GOT3 (cell line): Measurements from ENCODE around the gene AKAP6.

ENCODE experiments used
- DNase-seq: peaks from one replicate; lab custom pipeline; 2025; ENCODE audit warnings: mixed read lengths; lab: John Stamatoyannopoulos, UW

AKAP6 gene

GRCh38 chr14:32329146-32329545, at the start of gene AKAP6:
AKAP6 (plus strand) TSS chr14:32329298; CDS start chr14:32433494, 104,196 bp downstream.
- DNase-seq: no peak

DNA sequence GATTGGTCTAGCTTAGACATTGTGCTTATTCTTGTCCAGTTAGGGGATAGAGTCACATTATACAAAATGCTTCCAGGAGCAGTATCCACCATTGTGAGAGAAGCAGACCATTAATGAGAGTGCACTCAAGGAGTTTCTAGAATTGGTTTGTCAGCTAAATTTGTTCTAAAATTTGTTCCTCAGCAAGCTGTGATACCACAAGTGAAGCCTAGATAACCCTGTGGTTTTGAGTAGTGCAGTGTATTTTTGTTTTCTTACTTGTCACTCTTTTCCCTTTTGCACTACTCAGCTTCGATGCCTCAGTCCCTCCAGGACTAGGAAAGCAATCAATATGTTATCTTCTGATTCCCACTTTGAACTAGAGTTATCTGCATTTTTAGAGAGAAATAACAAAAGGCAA, 42.5 kb upstream of the AKAP6 start:
- no peak for DNase-seq

GRCh38 chr14:32296366-32296765, 32.7 kb upstream of the AKAP6 start:
- no peak for DNase-seq

GRCh38 chr14:32298346-32298745, 30.8 kb upstream of the AKAP6 start:
- DNase-seq: no peak

- DNase-seq: no peak
These were observed 29.0 kb upstream of the AKAP6 start for GRCh38 chr14:32300136-32300535.

DNA sequence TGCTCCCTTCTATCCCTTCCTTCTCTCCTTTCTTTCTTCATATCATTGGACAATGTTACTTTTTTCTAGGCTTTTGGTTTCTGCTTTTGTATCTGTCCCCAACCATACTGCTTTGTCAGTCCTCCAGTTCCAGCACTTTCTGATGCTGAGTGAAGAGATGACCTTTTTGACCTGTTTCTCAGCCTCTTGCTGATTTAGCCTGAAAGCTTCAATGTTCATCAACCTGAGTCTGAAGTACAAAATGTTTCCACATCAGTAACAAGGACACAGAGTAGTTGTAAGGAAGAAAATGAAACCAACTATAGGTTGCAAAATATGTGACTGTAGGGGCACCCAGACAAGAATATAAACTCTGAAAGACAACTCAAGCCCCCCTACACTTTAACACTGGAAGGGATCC, 25.2 kb upstream of the AKAP6 start:
- no peak for DNase-seq

DNA sequence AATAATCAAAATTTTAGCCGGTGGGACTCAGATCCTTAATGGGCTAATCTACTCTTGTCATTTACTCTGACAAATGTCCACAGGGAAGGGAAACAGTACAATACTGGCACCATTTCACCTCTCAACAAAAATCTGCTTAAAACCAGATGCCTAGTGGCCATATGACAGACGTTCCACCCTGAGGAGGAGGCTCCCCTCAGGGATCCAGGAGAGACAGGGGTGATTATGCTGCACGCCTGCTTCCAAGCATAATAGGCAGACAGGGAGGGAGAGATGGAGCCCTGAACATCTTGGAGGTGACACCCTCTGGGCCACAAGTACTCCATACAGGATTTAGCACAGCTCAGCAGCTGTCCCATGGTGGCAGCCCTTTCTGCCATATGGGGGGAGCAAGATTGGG, 24.8 kb upstream of the AKAP6 start:
- no peak for DNase-seq

GRCh38 chr14:32306549-32306948, 22.5 kb upstream of the AKAP6 start:
- DNase-seq: no peak

DNA sequence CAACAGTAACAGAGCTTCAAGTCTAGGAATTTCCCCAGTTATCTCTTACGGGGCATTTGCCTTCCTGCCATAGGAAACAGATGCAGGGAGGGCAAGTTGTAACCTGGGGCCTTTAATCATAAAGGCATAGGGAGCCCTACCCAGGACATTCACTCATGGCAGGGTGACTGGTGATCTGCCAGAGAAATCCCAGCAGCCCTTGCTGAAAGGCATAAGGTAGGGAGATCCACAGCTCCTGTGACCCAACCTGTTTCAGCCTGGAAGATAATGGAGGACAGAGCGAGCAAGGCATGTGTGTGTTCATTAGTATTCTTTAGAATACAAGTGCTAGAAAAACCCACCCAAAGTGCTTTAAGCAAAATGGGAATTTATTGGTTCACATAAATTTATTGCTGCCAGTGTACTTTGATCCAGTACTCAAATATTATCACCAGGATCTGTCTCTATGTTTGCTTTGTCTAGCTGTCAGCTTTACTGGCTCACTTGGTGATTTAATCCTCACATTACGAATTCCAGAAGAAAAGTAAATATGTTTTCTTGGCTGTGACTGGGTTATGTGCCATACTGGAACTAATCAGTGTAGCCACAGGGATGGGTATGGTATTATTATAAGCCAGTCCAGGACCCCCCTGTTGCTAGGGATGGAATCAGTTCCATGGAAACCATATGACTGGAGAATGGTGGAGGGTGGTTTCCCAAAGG, 21.1 kb upstream of the AKAP6 start:
- DNase-seq: no peak

DNA sequence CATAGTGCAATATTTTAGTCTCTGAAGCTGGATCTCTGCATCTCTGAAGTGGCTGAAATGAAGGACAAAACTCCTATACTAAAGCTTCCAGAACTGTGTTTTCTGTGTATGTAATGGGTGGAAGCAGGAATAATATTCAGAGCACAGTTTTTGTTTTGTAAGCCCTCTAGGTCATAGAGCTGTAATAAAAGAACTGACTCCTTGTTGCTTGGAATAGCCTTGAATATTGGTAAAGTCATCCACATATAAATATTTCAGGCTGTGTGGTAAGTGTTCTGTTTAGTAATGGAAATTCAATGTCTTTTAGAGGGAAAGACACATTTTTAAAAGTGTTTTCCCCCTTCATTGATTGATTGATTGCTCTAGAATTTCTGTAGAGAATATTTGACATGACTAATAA, 18.2 kb upstream of the AKAP6 start:
- DNase-seq: no peak

GRCh38 chr14:32311294-32312009, 17.6 kb upstream of the AKAP6 start:
- DNase-seq: no peak

GRCh38 chr14:32312010-32312331, 17.1 kb upstream of the AKAP6 start:
- DNase-seq: no peak

DNA sequence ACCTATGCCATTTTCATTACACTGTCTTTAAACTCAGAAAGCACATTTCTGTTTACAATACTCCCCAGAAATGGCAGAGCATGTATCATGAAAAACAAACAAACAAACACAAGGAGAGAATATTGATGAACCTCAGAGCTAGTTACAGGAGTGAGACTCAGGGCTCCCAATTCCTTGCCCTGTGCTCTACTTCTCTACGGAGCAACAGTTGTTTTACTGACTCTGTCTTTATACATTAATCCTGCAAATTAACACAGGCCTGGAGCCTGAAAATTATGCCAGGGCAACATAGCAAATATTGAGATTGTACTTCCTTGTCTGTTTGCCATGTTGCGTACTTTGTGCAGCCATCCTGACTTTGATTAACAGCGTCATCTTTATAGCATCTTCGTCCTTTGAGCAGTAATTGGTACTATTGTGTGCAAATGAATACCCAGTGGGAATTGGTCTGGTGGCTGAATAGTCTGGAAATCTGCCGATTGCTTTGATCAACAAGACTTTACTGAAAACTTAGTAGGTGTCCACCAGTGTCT, 15.2 kb upstream of the AKAP6 start:
- no peak for DNase-seq

DNA sequence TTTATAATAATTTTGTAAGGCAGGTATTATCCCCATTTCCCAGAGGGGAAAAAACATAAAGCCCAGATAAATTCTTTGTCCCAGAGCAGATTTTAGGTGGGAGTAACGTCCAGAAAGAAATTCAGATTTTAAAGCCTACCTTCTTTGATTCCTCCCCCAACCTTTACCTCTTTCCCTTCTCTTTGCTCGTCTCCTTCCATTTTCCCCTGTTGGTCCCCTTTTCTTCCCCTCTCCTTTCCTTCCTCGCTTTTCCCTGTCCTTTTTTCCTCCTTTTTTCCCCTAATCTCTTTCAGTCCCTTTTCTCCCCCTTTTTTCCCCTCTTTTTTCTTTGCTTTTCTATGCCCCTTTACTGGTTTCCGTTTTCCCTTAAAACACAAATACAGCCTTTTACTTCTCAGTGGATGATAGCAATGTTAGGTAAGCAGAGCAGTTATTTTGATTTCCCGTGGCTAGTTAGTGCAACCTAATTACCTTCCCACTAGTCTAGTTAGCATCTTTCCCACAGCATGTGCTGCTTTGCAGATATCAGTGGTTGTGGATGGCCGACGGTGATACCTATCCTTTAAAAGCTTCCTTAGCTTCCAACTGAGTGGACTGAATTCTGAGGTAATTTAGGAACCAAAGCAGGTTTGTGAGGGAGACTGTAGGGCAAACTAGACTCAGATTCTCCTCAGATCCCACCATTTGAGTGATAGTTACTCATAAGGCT, 10.9 kb upstream of the AKAP6 start:
- no peak for DNase-seq

- DNase-seq: no peak
These were observed 9.6 kb upstream of the AKAP6 start for GRCh38 chr14:32319368-32320049.

DNA sequence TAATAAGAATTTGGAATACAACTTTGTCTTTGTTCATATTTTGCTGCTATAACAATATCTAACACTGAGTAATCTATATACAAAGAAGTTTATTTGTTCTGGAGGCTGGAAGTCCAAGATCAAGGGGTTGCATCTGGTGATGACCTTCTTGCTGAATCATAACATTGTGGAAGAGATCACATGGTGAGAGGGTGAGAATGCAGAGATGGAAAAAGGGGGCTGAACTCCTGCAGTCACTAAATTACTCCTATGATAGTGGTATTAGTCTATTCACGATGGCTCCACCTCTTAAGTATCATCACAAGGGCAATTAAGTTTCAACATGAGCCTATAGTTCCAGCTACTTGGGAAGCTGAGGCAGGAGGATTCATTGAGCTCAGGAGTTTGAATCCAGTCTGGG, 4.5 kb upstream of the AKAP6 start:
- no peak for DNase-seq

DNA sequence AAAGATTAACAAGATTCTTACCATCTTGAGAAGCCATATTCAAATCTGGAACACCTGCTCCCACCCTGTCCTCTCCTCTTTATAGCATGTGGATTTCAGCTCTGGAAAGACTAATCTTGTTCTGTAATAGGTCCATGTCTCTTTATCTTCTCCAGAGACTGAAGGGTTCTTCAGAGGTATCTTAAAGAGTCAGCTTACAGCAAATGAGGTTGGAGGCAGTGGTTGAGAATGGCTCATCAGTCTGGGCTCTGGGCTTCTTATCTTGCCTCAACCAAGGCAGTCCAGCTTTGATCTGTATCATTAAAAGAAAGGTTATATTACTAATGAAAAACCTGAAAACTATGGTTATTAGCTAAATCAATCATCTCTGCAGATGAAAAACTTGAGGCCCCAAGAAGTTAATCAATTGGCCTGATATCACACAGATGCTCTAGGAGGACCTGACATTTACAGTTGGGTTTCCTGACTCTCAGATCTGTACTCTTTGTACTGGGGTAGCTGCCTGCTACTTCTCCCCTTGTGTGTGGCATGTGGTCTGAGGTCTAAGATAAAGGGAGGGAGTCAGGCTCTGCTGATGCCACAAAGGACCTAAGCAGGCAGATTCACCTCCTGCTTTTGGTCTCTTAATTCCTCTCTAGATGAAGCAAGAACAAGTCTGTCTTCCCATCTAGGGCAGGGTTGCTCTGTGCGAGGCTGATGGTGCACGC, 1.7 kb upstream of the AKAP6 start:
- no peak for DNase-seq

DNA sequence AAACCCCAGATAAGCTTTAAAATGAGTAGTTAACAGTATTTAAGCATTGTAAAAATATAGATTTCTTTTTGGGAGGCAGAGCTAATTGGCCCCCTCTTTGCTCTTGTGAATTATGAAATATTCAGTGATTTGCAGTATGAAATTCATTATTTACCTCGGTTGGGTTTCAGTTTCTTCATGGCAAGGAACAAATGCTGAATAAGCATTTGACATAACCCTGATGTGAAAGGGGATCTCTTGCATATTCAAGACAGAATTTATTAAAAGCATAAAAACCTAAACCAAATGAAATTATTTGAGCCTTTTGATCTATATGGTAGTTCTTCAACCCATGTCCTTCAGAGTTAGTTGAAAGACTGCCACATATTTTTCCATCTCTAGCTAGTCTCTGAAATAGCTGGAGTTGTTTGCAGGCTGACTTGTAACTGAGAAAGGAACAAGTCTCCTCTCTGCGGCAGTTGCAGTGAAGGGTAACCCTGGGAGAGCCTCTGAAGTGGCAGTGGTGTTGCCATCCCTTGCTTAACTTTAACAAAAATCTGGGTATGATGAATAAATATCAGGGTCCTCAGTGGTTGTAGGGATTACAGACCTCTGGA, 690 bp downstream of the AKAP6 start:
- DNase-seq: no peak

DNA sequence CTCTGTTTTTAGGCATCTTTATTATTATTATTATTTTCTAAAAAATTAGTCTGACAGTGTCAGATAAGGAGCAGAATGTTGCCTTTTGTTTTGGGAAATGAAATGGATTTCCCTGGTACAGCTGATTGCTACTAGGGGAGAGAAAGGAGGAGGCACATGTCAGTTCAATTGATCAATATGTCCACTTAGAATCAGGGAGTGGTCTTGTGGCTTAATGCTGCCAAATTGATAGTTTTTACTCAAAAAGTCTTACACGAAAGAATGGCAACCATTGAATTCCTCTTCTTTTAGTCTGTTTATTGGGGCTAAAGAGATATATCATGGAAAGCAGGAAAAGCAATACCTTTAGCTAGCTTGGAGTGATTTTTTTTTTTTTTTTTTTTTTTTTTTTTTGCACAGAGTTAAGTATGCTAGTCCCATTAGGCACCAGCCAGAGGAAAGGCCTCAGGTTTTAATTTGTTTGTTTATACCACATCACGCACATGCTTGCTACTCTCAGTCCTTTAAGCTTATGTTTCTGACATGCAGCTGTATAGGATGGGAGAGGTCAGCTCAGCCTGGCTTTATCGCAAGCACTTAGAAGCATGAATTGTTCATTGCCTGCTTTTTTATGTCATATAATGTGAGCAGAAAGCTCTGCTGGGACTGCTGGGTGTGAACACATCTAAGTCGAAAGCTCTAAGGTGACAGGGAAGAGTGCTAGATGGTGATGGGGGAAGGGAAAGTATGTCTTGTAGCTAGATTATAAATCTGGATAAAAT, 1.4 kb downstream of the AKAP6 start:
- DNase-seq: no peak

- DNase-seq: no peak
These were observed 2.1 kb downstream of the AKAP6 start for GRCh38 chr14:32331206-32331605.
